Measurements from ENCODE around the gene EPX. TPM values are rescaled to one million over a fixed set of nuclear protein-coding genes. Genes with fewer than 3 reads are reported as not detected.
A peak's percentile ranks its signal among the peaks of the same experiment; 100 is the strongest.

EPX gene
- total and polyA plus RNA-seq, 2 donors (not counting 1 experiment from before 2014, with no cell fraction given), result not detected

GRCh38 chr17:58174871-58175270 lies 17.7 kb upstream of the EPX start:
- no peaks in the 10 kb centered on the region for H4K20me1 ChIP-seq (ENCODE audit: control insufficient read depth, extremely low read depth, insufficient read depth, low read length)
- TF ChIP-seq EZH2 (IDR thresholded peaks at IDR 0.05; ENCODE audit: low read length, missing control alignments) (no peak), CTCF (conservative IDR thresholded peaks at IDR 0.05 in 1 of 2, IDR thresholded peaks at IDR 0.05 in 1 of 2; ENCODE audit: low read depth in 1 of 2, low read length in 2 of 2) (no peak)
- H3K4me3 ChIP-seq (replicated peaks in 1 of 4; ENCODE audit: control extremely low read depth in 1 of 4, insufficient read depth in 1 of 4, low read depth in 3 of 4, low read length in 4 of 4), result no peak overlapping the region
- no peak overlapping the region for H3K9ac ChIP-seq (ENCODE audit: insufficient read depth, low read length)
- DNase-seq (ENCODE audit: low read depth in 2 of 2), result no peak
- no peaks in the 10 kb centered on the region for H3K79me2 ChIP-seq (ENCODE audit: control insufficient read depth, insufficient read depth, low read length)
- no peak overlapping the region for H3K27ac ChIP-seq (ENCODE audit: insufficient read depth, low read length)
- no peak overlapping the region for H3K4me2 ChIP-seq (ENCODE audit: extremely low read depth, insufficient read depth, low read length)
- no peak overlapping the region for H2AFZ ChIP-seq (ENCODE audit: low read length)
- no peaks in the 10 kb centered on the region for H3K4me1 ChIP-seq (ENCODE audit: control insufficient read depth, extremely low read depth, insufficient read depth, low read length)
- H3K36me3 ChIP-seq (ENCODE audit: control insufficient read depth, insufficient read depth, low read length), result no peaks in the 10 kb centered on the region
- H3K9me3 ChIP-seq (ENCODE audit: control insufficient read depth, insufficient read depth, low read depth, low read length), result no peaks in the 10 kb centered on the region
- no peaks in the 10 kb centered on the region for H3K27me3 ChIP-seq (ENCODE audit: control insufficient read depth, insufficient read depth, low read length)

GRCh38 chr17:58176200-58176599 lies 16.3 kb upstream of the EPX start:
- Histone ChIP-seq H3K79me2 (ENCODE audit: control insufficient read depth, insufficient read depth, low read length) (no peaks in the 10 kb centered on the region), H3K4me2 (ENCODE audit: extremely low read depth, insufficient read depth, low read length) (no peak overlapping the region), H3K27ac (ENCODE audit: insufficient read depth, low read length) (no peak overlapping the region), H3K4me3 (replicated peaks in 1 of 4; ENCODE audit: control extremely low read depth in 1 of 4, insufficient read depth in 1 of 4, low read depth in 3 of 4, low read length in 4 of 4) (no peak overlapping the region), H3K27me3 (ENCODE audit: control insufficient read depth, insufficient read depth, low read length) (no peaks in the 10 kb centered on the region), H2AFZ (ENCODE audit: low read length) (no peak overlapping the region), H3K9me3 (ENCODE audit: control insufficient read depth, insufficient read depth, low read depth, low read length) (no peaks in the 10 kb centered on the region), H3K4me1 (ENCODE audit: control insufficient read depth, extremely low read depth, insufficient read depth, low read length) (no peaks in the 10 kb centered on the region), H3K9ac (ENCODE audit: insufficient read depth, low read length) (no peak overlapping the region), H4K20me1 (ENCODE audit: control insufficient read depth, extremely low read depth, insufficient read depth, low read length) (no peaks in the 10 kb centered on the region), H3K36me3 (ENCODE audit: control insufficient read depth, insufficient read depth, low read length) (no peaks in the 10 kb centered on the region)
- TF ChIP-seq CTCF (conservative IDR thresholded peaks at IDR 0.05 in 1 of 2, IDR thresholded peaks at IDR 0.05 in 1 of 2; ENCODE audit: low read depth in 1 of 2, low read length in 2 of 2), result no peak
- TF ChIP-seq EZH2 (IDR thresholded peaks at IDR 0.05; ENCODE audit: low read length, missing control alignments), result no peak
- peak; percentile 10 to 12 for DNase-seq (ENCODE audit: low read depth in 2 of 2)

- Histone ChIP-seq H2AFZ (ENCODE audit: low read length) (no peak overlapping the region), H4K20me1 (ENCODE audit: control insufficient read depth, extremely low read depth, insufficient read depth, low read length) (no peaks in the 10 kb centered on the region), H3K9me3 (ENCODE audit: control insufficient read depth, insufficient read depth, low read depth, low read length) (no peaks in the 10 kb centered on the region), H3K4me3 (replicated peaks in 1 of 4; ENCODE audit: control extremely low read depth in 1 of 4, insufficient read depth in 1 of 4, low read depth in 3 of 4, low read length in 4 of 4) (no peak overlapping the region), H3K27ac (ENCODE audit: insufficient read depth, low read length) (no peak overlapping the region), H3K36me3 (ENCODE audit: control insufficient read depth, insufficient read depth, low read length) (no peaks in the 10 kb centered on the region), H3K4me2 (ENCODE audit: extremely low read depth, insufficient read depth, low read length) (no peak overlapping the region), H3K9ac (ENCODE audit: insufficient read depth, low read length) (no peak overlapping the region), H3K79me2 (ENCODE audit: control insufficient read depth, insufficient read depth, low read length) (no peaks in the 10 kb centered on the region), H3K4me1 (ENCODE audit: control insufficient read depth, extremely low read depth, insufficient read depth, low read length) (no peaks in the 10 kb centered on the region), H3K27me3 (ENCODE audit: control insufficient read depth, insufficient read depth, low read length) (no peaks in the 10 kb centered on the region)
- TF ChIP-seq EZH2 (IDR thresholded peaks at IDR 0.05; ENCODE audit: low read length, missing control alignments) (no peak), CTCF (conservative IDR thresholded peaks at IDR 0.05 in 1 of 2, IDR thresholded peaks at IDR 0.05 in 1 of 2; ENCODE audit: low read depth in 1 of 2, low read length in 2 of 2) (no peak)
- no peak for DNase-seq (ENCODE audit: low read depth in 2 of 2)
Measured at GRCh38 chr17:58181796-58182195, 10.7 kb upstream of the EPX start.
